ENCODE results near the gene SERTAD1.

SERTAD1 gene

GRCh38 chr19:40376286-40376862 lies 49.4 kb downstream of the SERTAD1 start:
- TF ChIP-seq CTCF (IDR thresholded peaks at IDR 0.05; ENCODE audit: low read depth, low read length), result no peak
- no peak for DNase-seq (ENCODE audit: low read depth, low spot score)
- no peak overlapping the region for H3K4me3 ChIP-seq (ENCODE audit: low read depth, low read length)
- in situ Hi-C loops (cut with HindIII; ENCODE audit: low sequenced_read_pairs), result no loop called here

DNA sequence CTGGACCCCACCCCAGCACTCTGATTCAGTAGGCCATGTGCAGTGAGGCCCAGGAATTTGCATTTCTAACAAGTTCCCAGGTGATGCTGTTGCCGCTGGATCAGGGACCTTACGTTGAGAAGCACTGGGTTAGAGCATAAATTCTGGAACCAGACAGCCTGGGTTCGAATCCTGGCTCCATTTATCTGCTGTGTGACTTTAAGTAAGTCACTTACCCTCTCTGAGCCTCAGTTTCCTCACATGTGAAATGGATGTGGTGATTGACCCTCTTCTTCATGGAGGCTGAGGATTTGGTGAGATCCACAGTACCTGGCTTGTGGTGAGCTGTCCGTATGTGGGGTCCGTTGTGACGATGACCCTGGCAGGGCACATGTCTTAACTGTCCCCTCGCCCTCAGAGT lies 51.7 kb downstream of the SERTAD1 start:
- no peak for DNase-seq (ENCODE audit: low read depth, low spot score)
- no peak overlapping the region for H3K4me3 ChIP-seq (ENCODE audit: low read depth, low read length)
- TF ChIP-seq CTCF (IDR thresholded peaks at IDR 0.05; ENCODE audit: low read depth, low read length), result no peak
- in situ Hi-C loops (cut with HindIII; ENCODE audit: low sequenced_read_pairs), result no loop called here

DNA sequence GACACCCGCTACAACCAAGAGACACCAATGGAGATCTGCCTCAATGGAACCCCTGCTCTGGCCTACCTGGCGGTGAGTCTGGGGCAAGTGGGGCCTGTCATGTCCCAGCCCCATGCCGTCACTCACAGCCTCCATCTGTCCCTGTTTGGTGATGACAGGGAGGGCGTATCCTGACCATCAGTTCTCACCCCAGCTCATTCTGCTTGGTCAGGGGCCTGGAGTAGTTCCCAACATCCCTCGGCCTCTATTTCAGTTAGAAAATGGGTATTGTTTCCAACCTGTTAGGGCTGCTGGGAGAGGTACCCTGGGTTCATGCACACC lies 54.0 kb downstream of the SERTAD1 start:
- in situ Hi-C loops (cut with HindIII; ENCODE audit: low sequenced_read_pairs), result no loop called here
- no peak for TF ChIP-seq CTCF (IDR thresholded peaks at IDR 0.05; ENCODE audit: low read depth, low read length)

More for the DNA sequence above, 54.0 kb downstream of the SERTAD1 start:
- H3K4me3 ChIP-seq (ENCODE audit: low read depth, low read length), result no peak overlapping the region
- DNase-seq (ENCODE audit: low read depth, low spot score), result no peak
